GM23338 (cell line): ENCODE results near the gene CRK. TPM values are rescaled to one million over a fixed set of nuclear protein-coding genes. Genes with fewer than 3 reads are reported as not detected.

Source experiments
- ATAC-seq: fragments of 200-7000 bp; cut with Tn5 transposase; 3 replicates; pipeline ENCODE4 v1.9.1; 2020
- DNase-seq: peaks from one replicate; pipeline ENCODE4 v3.0.0-alpha.2; 2015; ENCODE audit warnings: low spot score
- H2AFZ ChIP-seq: fragments of 200-600 bp; sonication (generic); 2 replicates; pipeline ENCODE4 v1.8.0; 2016; ENCODE audit warnings: antibody characterized with exemption, mild to moderate bottlenecking, moderate library complexity
- H3F3A ChIP-seq: fragments of 200-600 bp; sonication (generic); replicated peaks from 2 replicates; pipeline ENCODE4 v1.8.0; 2017; ENCODE audit warnings: antibody characterized with exemption, mixed run types, low read depth
- H3K27ac ChIP-seq: fragments of 200-600 bp; sonication (generic); 2 replicates; pipeline ENCODE4 v1.6.1; 2016; ENCODE audit warnings: low read depth
- H3K27me3 ChIP-seq: fragments of 200-600 bp; sonication (generic); 2 replicates; pipeline ENCODE4 v1.8.0; 2016; ENCODE audit warnings: mild to moderate bottlenecking, mixed run types, moderate library complexity; ENCODE audit not compliant: insufficient read depth
- H3K36me3 ChIP-seq: fragments of 200-600 bp; sonication (generic); 2 replicates; pipeline ENCODE4 v1.8.0; 2016; ENCODE audit warnings: mild to moderate bottlenecking; ENCODE audit not compliant: insufficient read depth
- H3K4me1 ChIP-seq: fragments of 200-600 bp; sonication (generic); 2 replicates; pipeline ENCODE4 v1.8.0; 2016; ENCODE audit warnings: mild to moderate bottlenecking, moderate library complexity; ENCODE audit not compliant: insufficient read depth
- H3K4me2 ChIP-seq: fragments of 200-600 bp; sonication (generic); 2 replicates; pipeline ENCODE4 v1.7.1; 2017; ENCODE audit warnings: mixed run types
- H3K4me3 ChIP-seq: fragments of 200-600 bp; sonication (generic); 2 replicates; pipeline ENCODE4 v1.6.1; 2016; ENCODE audit warnings: mixed run types
- H3K79me2 ChIP-seq: fragments of 200-600 bp; sonication (generic); replicated peaks from 2 replicates; pipeline ENCODE4 v1.8.0; 2017; ENCODE audit warnings: mild to moderate bottlenecking; ENCODE audit not compliant: insufficient read depth
- H3K9me2 ChIP-seq: fragments of 200-600 bp; sonication (generic); 2 replicates; pipeline ENCODE4 v1.8.0; 2017; ENCODE audit not compliant: insufficient read depth
- H4K20me1 ChIP-seq: fragments of 200-600 bp; sonication (generic); replicated peaks from 2 replicates; pipeline ENCODE4 v1.8.0; 2017; ENCODE audit warnings: mild to moderate bottlenecking; ENCODE audit not compliant: insufficient read depth
- H3K27ac Mint-ChIP-seq: 2 replicates; pipeline ENCODE4 v1.8.0; 2020; ENCODE audit warnings: inconsistent platforms, mild to moderate bottlenecking, moderate library complexity, mixed read lengths
- H3K27me3 Mint-ChIP-seq: 3 replicates; pipeline ENCODE4 v1.8.0; 2022; ENCODE audit warnings: low read depth, mild to moderate bottlenecking, moderate library complexity, mixed read lengths, inconsistent platforms; ENCODE audit not compliant: insufficient read depth, poor library complexity
- H3K36me3 Mint-ChIP-seq: 3 replicates; pipeline ENCODE4 v1.8.0; 2021; ENCODE audit warnings: low read depth, mild to moderate bottlenecking, inconsistent platforms, moderate library complexity, mixed read lengths
- H3K4me1 Mint-ChIP-seq: 3 replicates; pipeline ENCODE4 v1.8.0; 2020; ENCODE audit warnings: mild to moderate bottlenecking, inconsistent platforms, mixed read lengths
- H3K4me3 Mint-ChIP-seq: 3 replicates; pipeline ENCODE4 v1.8.0; 2021; ENCODE audit warnings: moderate library complexity, mild to moderate bottlenecking, inconsistent platforms, mixed read lengths
- H3K9me3 Mint-ChIP-seq: 3 replicates; pipeline ENCODE4 v1.8.0; 2020; ENCODE audit warnings: moderate library complexity, mild to moderate bottlenecking, inconsistent platforms, mixed read lengths
- CREB1 ChIP-seq: fragments of 250-450 bp; sonication (Bioruptor Pico); IDR thresholded peaks from 2 replicates; pipeline ENCODE4 v1.5.0; 2020; ENCODE audit warnings: low read depth, mild to moderate bottlenecking, moderate library complexity
- CTCF ChIP-seq, 2 experiments: fragments of 200-600 bp in 1 of 2; sonication (generic) in 1 of 2; conservative IDR thresholded peaks; 2 replicates each; pipeline versions ENCODE4 v1.5.1 to v1.6.1; 2016 to 2017; ENCODE audit warnings: antibody characterized with exemption in 2 of 2, low read depth in 2 of 2, mild to moderate bottlenecking in 2 of 2, moderate library complexity in 1 of 2
- ETS1 ChIP-seq: IDR thresholded peaks from 2 replicates; pipeline ENCODE4 v1.6.1; 2016; ENCODE audit warnings: antibody characterized with exemption
- EZH2phosphoT487 ChIP-seq: fragments of 200-600 bp; sonication (generic); IDR thresholded peaks from one replicate; pipeline ENCODE4 v1.8.1; 2018; ENCODE audit warnings: antibody characterized with exemption; ENCODE audit not compliant: unreplicated experiment
- NANOG ChIP-seq: IDR thresholded peaks from 2 replicates; pipeline ENCODE4 v1.6.1; 2016; ENCODE audit warnings: antibody characterized with exemption, borderline replicate concordance
- POLR2AphosphoS5 ChIP-seq: IDR thresholded peaks from 2 replicates; pipeline ENCODE4 v1.6.1; 2016; ENCODE audit warnings: antibody characterized with exemption, low read depth
- REST ChIP-seq: IDR thresholded peaks from one replicate; pipeline ENCODE4 v1.6.1; 2018; ENCODE audit warnings: antibody characterized with exemption; ENCODE audit not compliant: unreplicated experiment
- STAT1 ChIP-seq: IDR thresholded peaks from one replicate; pipeline ENCODE4 v1.6.1; 2016; ENCODE audit warnings: antibody characterized with exemption; ENCODE audit not compliant: unreplicated experiment
- ZNF331 ChIP-seq: fragments of 250-450 bp; sonication (Bioruptor Pico); IDR thresholded peaks from 2 replicates; pipeline ENCODE4 v1.5.0; 2020; ENCODE audit warnings: low read depth, mild to moderate bottlenecking, moderate library complexity
- polyA plus RNA-seq: library from polyadenylated mRNA; unstranded; fragments of >200 nt; fragmentation: Nextera tagmentation; extraction: Ambion mirVana; gene quantifications from 2 replicates; pipeline ENCODE4 v1.2.1, GENCODE V29; 2016
- total RNA-seq: library from RNA; depleted of rRNA; stranded (reverse); fragments of >200 nt; shearing (Covaris generic); gene quantifications from 2 replicates; pipeline ENCODE4 v1.2.3, GENCODE V29; 2014

The CRK gene
- total and polyA plus RNA-seq, 2 experiments from 2014 or later, result 32.6 to 59.8 TPM

GRCh38 chr17:1473170-1473569, 17.1 kb upstream of the CRK start:
- Histone ChIP-seq H3K9me2 (no peaks in the 10 kb centered on the region), H3K4me3 (no peak overlapping the region), H2AFZ (no peak overlapping the region), H3F3A (peaks cover 10% of the 10 kb centered on the region), H4K20me1 (0 out of 2 replicates have a peak, but pooled peaks cover 4% of the 10 kb centered on the region), H3K36me3 (no peaks in the 10 kb centered on the region), H3K4me1 (peaks cover 15% of the 10 kb centered on the region), H3K79me2 (no peaks in the 10 kb centered on the region), H3K27me3 (no peaks in the 10 kb centered on the region), H3K27ac (no peak overlapping the region), H3K4me2 (0 out of 2 replicates have a peak overlapping the region, but pooled peaks have one; percentile 77)
- TF ChIP-seq CTCF (conservative IDR thresholded peaks at IDR 0.05; ENCODE audit: low read depth in 2 of 2) (peak; percentile 22 to 57; a peak in 2 of 4 replicates), STAT1 (no peak)
- peaks cover 14% of the 10 kb centered on the region for H3K27me3 Mint-ChIP-seq
- peaks cover 21% of the 10 kb centered on the region for H3K4me1 Mint-ChIP-seq
- H3K27ac Mint-ChIP-seq, result no peak overlapping the region
- H3K9me3 Mint-ChIP-seq, result no peaks in the 10 kb centered on the region
- H3K4me3 Mint-ChIP-seq, result no peak overlapping the region
- peak; percentile 66 for ATAC-seq
- peak; percentile 65 for DNase-seq
- H3K36me3 Mint-ChIP-seq, result peaks cover 19% of the 10 kb centered on the region

GRCh38 chr17:1471911-1472821, 16.1 kb upstream of the CRK start:
- Histone ChIP-seq H3K4me3 (peak overlapping the region; percentile 54), H3K4me2 (peak overlapping the region; percentile 77), H4K20me1 (0 out of 2 replicates have a peak, but pooled peaks cover 4% of the 10 kb centered on the region), H3F3A (peaks cover 10% of the 10 kb centered on the region), H3K36me3 (no peaks in the 10 kb centered on the region), H3K79me2 (no peaks in the 10 kb centered on the region), H3K4me1 (peaks cover 16% of the 10 kb centered on the region), H3K9me2 (no peaks in the 10 kb centered on the region), H3K27me3 (no peaks in the 10 kb centered on the region), H2AFZ (0 out of 2 replicates have a peak overlapping the region, but pooled peaks have one; percentile 28), H3K27ac (peak overlapping the region; percentile 72; the same call in 1 of the 2 replicates)
- peaks cover 20% of the 10 kb centered on the region for H3K36me3 Mint-ChIP-seq
- ATAC-seq (peak; percentile 38), DNase-seq (peak; percentile 90)
- peak overlapping the region; percentile 61 for H3K4me3 Mint-ChIP-seq
- H3K27me3 Mint-ChIP-seq, result peaks cover 12% of the 10 kb centered on the region
- H3K4me1 Mint-ChIP-seq, result peaks cover 25% of the 10 kb centered on the region
- H3K27ac Mint-ChIP-seq, result peak overlapping the region; percentile 52; the same call in 1 of the 2 replicates
- TF ChIP-seq CREB1 (CRISPR knock-in tag), result peak; percentile 13; the same call in 1 of the 2 replicates
- TF ChIP-seq ZNF331 (CRISPR knock-in tag), result no peak
- no peak for TF ChIP-seq POLR2AphosphoS5
- H3K9me3 Mint-ChIP-seq, result no peaks in the 10 kb centered on the region

- Histone ChIP-seq H4K20me1 (0 out of 2 replicates have a peak, but pooled peaks cover 4% of the 10 kb centered on the region), H3K36me3 (no peaks in the 10 kb centered on the region), H3K4me3 (peak overlapping the region; percentile 54; the same call in 1 of the 2 replicates), H3K4me2 (peak overlapping the region; percentile 77), H3K27me3 (no peaks in the 10 kb centered on the region), H3F3A (peaks cover 10% of the 10 kb centered on the region), H2AFZ (no peak overlapping the region), H3K27ac (no peak overlapping the region), H3K4me1 (peaks cover 16% of the 10 kb centered on the region), H3K9me2 (no peaks in the 10 kb centered on the region), H3K79me2 (no peaks in the 10 kb centered on the region)
- DNase-seq (no peak), ATAC-seq (no peak)
- Mint-ChIP-seq H3K9me3 (no peaks in the 10 kb centered on the region), H3K4me1 (peaks cover 25% of the 10 kb centered on the region), H3K36me3 (peaks cover 20% of the 10 kb centered on the region), H3K4me3 (peak overlapping the region; percentile 53), H3K27ac (no peak overlapping the region), H3K27me3 (peaks cover 12% of the 10 kb centered on the region)
- TF ChIP-seq ETS1, result no peak
- no peak for TF ChIP-seq REST
- no peak for TF ChIP-seq EZH2phosphoT487
- TF ChIP-seq POLR2AphosphoS5, result no peak
- no peak for TF ChIP-seq NANOG
These were observed 15.5 kb upstream of the CRK start for GRCh38 chr17:1471490-1471889.
